ENCODE data around the gene PPFIA2. TPM values are rescaled to one million over a fixed set of nuclear protein-coding genes. Genes with fewer than 3 reads are reported as not detected.
"Not testable (repeated sequence)": the region's sequence is repeated elsewhere in the genome, so short reads cannot be mapped to it uniquely, and the experiment has no call there.

PPFIA2 gene
- total RNA-seq, 1 donor from 2014 or later, result not detected

DNA sequence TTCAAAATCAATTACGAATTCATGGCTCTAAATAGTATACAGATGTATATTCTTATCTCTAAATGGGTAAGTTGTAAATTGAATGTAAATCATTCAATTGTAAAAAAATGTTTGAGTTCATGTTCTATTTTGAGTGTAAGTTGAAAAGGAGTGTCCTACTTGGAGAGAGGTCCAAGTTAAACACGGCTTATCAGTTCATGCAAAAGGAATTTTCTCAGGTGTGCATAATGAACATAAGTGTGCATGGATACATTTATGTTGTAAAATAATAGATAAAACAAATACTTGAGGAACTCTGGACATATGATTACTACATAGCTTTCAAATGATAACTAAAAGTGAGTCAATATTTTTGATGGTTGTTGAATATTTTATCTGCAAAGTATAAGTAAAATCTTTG, 79.5 kb downstream of the PPFIA2 start:
- TF ChIP-seq, protein P1, sequence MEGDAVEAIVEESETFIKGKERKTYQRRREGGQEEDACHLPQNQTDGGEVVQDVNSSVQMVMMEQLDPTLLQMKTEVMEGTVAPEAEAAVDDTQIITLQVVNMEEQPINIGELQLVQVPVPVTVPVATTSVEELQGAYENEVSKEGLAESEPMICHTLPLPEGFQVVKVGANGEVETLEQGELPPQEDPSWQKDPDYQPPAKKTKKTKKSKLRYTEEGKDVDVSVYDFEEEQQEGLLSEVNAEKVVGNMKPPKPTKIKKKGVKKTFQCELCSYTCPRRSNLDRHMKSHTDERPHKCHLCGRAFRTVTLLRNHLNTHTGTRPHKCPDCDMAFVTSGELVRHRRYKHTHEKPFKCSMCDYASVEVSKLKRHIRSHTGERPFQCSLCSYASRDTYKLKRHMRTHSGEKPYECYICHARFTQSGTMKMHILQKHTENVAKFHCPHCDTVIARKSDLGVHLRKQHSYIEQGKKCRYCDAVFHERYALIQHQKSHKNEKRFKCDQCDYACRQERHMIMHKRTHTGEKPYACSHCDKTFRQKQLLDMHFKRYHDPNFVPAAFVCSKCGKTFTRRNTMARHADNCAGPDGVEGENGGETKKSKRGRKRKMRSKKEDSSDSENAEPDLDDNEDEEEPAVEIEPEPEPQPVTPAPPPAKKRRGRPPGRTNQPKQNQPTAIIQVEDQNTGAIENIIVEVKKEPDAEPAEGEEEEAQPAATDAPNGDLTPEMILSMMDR (IDR thresholded peaks at IDR 0.05), result no peak
- no peaks in the 10 kb centered on the region for H3K27me3 Mint-ChIP-seq
- H3K4me3 Mint-ChIP-seq, result no peak overlapping the region
- POLR2A ChIA-PET, result no interaction called here
- DNase-seq (no peak), ATAC-seq (ENCODE audit: low read depth) (no peak)
- intact Hi-C loops (cut with micrococcal nuclease), result no loop called here
- no peaks in the 10 kb centered on the region for H3K9me3 Mint-ChIP-seq
- H3K36me3 Mint-ChIP-seq (ENCODE audit: low read depth), result no peaks in the 10 kb centered on the region
- no peak overlapping the region for H3K27ac Mint-ChIP-seq
- CTCF ChIA-PET, result no interaction called here
- H3K4me1 Mint-ChIP-seq, result no peaks in the 10 kb centered on the region

DNA sequence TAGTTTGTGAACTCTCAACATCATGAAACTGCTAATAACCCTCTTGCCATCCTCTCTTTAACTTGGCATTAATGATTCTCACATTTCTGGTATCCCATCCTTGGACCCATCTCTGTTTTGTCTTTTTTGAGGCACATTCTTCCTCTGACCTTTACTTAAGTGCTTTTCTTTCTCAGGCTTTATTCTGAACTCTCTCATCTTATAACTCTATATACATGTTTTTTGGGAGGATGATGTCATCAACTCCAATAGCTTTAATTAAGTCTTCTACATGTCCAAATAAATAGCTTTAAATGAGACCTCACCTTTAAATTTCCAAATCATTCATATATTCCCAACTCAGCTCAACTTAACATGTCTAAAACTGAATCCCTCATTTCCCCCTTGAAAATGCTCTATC, 88.4 kb downstream of the PPFIA2 start:
- H3K36me3 Mint-ChIP-seq (ENCODE audit: low read depth), result no peaks in the 10 kb centered on the region
- ChIA-PET POLR2A (no interaction called here), CTCF (no interaction called here)
- no peaks in the 10 kb centered on the region for H3K9me3 Mint-ChIP-seq
- no peak overlapping the region for H3K4me3 Mint-ChIP-seq
- no peaks in the 10 kb centered on the region for H3K27me3 Mint-ChIP-seq
- no peak overlapping the region for H3K27ac Mint-ChIP-seq
- TF ChIP-seq, protein P1 (IDR thresholded peaks at IDR 0.05), result no peak
- intact Hi-C loops (cut with micrococcal nuclease), result no loop called here
- ATAC-seq (ENCODE audit: low read depth) (no peak), DNase-seq (no peak)
- H3K4me1 Mint-ChIP-seq, result no peaks in the 10 kb centered on the region

DNA sequence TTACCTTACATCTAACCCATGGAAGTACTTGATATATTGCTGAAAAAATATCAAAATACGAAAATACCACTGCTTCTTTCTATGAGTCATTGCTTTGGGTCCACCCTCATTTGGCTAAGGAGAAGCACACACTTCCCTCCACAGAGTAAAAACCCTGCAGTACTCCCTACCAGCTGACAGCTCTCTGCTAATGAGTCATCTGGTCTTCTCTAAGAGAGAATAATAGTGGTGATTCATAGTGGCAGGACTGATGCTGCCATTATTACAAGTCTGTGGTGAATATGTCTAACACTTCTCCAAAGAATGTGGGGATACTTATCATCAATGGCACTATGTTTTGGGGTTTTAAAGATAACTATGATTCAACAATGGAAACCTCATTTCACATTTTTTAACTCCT, 90.7 kb downstream of the PPFIA2 start:
- no peaks in the 10 kb centered on the region for H3K27me3 Mint-ChIP-seq
- no peak for ATAC-seq (ENCODE audit: low read depth)

DNA sequence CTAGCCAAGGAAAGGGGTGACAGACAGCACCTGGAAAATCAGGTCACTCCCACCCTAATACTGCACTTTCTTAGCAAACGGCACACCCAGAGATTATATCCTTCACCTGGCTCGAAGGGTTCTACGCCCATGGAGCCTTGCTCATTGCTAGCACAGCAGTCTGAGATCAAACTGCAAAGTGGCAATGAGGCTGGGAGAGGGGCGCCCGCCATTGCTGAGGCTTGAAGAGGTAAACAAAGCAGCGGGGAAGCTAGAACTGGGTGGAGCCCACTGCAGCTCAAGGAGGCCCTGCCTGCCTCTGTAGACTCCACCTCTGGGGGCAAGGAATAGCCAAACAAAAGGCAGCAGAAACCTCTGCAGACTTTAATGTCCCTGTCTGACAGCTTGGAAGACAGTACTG, 99.8 kb downstream of the PPFIA2 start:
- POLR2A ChIA-PET; ATAC-seq (ENCODE audit: low read depth); CTCF ChIA-PET; H3K27me3 Mint-ChIP-seq; intact Hi-C loops (cut with micrococcal nuclease); H3K27ac Mint-ChIP-seq; H3K4me1 Mint-ChIP-seq; H3K4me3 Mint-ChIP-seq; H3K36me3 Mint-ChIP-seq (ENCODE audit: low read depth); H3K9me3 Mint-ChIP-seq; DNase-seq: not testable (repeated sequence)

More for the DNA sequence above, 90.7 kb downstream of the PPFIA2 start:
- Mint-ChIP-seq H3K36me3 (ENCODE audit: low read depth) (no peaks in the 10 kb centered on the region), H3K9me3 (no peaks in the 10 kb centered on the region), H3K4me3 (no peak overlapping the region), H3K27ac (no peak overlapping the region), H3K4me1 (no peaks in the 10 kb centered on the region)
- no peak for DNase-seq
- ChIA-PET POLR2A (no interaction called here), CTCF (no interaction called here)
- intact Hi-C loops (cut with micrococcal nuclease), result no loop called here
- TF ChIP-seq, protein P1 (IDR thresholded peaks at IDR 0.05), result no peak

DNA sequence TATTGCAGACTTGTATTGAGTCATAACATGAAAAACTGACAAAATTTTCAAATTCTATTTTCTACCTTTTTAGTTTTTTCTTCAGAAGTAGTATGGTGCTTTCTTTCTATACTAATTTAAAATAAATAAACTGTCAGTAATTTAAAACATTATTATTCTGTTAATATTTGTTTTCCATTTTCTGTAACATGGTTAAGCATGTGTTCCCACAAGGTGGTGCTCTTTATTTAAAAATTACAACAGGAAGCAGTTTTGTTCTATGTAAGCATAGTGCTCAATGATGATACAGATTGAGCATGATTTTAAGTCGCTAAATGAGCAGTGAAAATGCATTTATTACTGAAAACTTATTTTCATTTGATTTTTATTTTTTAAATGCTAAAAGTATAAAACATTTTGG, 114.6 kb downstream of the PPFIA2 start:
- no peak for ATAC-seq (ENCODE audit: low read depth)
- Mint-ChIP-seq H3K4me3 (no peak overlapping the region), H3K4me1 (no peaks in the 10 kb centered on the region), H3K36me3 (ENCODE audit: low read depth) (no peaks in the 10 kb centered on the region), H3K27ac (no peak overlapping the region), H3K27me3 (no peaks in the 10 kb centered on the region), H3K9me3 (no peaks in the 10 kb centered on the region)
- intact Hi-C loops (cut with micrococcal nuclease), result no loop called here
- CTCF ChIA-PET, result no interaction called here
- POLR2A ChIA-PET, result no interaction called here
- TF ChIP-seq, protein P1 (IDR thresholded peaks at IDR 0.05), result no peak
- no peak for DNase-seq

DNA sequence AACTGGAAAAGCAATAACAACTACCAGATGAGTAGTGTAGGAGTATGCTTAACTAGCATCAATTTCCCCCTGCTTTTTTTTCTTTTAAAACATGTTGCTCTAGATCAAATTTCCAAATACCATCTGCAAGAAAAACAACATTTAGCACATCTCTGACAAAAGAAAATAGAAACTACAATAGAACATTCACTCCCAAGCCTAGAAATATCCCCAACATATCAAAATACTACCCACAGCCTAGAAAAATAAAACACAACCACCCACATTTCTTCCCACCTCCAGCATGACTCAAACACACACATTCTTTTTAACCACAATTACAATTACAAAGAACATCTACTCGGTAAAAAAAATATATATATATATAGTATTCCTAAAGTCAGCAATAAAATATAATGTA, 120.0 kb downstream of the PPFIA2 start:
- POLR2A ChIA-PET, result no interaction called here
- ATAC-seq (ENCODE audit: low read depth) (no peak), DNase-seq (no peak)
- H3K4me3 Mint-ChIP-seq, result no peak overlapping the region
- CTCF ChIA-PET, result no interaction called here
- intact Hi-C loops (cut with micrococcal nuclease), result no loop called here
- TF ChIP-seq, protein P1 (IDR thresholded peaks at IDR 0.05), result no peak
- no peaks in the 10 kb centered on the region for H3K4me1 Mint-ChIP-seq
- H3K27ac Mint-ChIP-seq, result no peak overlapping the region
- no peaks in the 10 kb centered on the region for H3K36me3 Mint-ChIP-seq (ENCODE audit: low read depth)
- H3K27me3 Mint-ChIP-seq, result no peaks in the 10 kb centered on the region
- no peaks in the 10 kb centered on the region for H3K9me3 Mint-ChIP-seq

Data from activated B cell treated with CpG ODN at 0.5 μM for 24 hours (primary cell).